HG02588 (cell line): ENCODE measurements around the gene ANKRD13B.
"Not testable (repeated sequence)": the region's sequence is repeated elsewhere in the genome, so short reads cannot be mapped to it uniquely, and the experiment has no call there.

ENCODE experiments used
- ATAC-seq: cut with Tn5 transposase; IDR thresholded peaks from one replicate; pipeline ENCODE4 v1.9.1; 2021; ENCODE audit warnings: mild to moderate bottlenecking, moderate library complexity; ENCODE audit not compliant: unreplicated experiment

ANKRD13B gene

GRCh38 chr17:29640413-29640812 is 47.5 kb downstream of the ANKRD13B start:
- no peak for ATAC-seq

DNA sequence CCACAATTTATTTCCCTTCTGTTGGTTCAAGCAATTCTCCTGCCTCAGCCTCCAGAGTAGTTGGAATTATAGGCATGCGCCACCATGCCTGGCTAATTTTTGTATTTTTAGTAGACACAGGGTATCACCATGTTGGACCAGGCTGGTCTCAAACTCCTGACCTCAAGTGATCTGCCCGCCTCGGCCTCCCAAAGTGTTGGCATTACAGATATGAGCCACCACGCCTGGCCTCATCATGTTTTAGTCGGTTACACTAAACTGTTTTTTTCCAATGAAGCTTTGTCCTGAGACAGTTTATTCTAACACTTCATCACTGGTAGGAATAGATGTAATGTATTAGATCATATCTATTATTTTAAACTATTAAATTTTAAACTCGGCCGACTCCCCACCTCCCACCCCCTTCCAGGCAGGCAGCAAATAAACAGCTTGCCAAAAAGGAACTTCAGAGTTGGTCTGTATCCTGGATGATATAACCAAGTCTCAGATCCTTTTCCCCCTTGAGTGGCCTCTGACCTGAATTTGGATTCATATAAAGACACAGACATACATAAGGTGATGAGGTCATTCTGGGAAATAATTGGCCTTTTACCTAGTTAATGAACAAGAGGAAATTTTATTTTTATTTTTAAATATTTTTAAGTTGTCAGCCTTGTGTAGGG is 48.2 kb downstream of the ANKRD13B start:
- no peak for ATAC-seq

DNA sequence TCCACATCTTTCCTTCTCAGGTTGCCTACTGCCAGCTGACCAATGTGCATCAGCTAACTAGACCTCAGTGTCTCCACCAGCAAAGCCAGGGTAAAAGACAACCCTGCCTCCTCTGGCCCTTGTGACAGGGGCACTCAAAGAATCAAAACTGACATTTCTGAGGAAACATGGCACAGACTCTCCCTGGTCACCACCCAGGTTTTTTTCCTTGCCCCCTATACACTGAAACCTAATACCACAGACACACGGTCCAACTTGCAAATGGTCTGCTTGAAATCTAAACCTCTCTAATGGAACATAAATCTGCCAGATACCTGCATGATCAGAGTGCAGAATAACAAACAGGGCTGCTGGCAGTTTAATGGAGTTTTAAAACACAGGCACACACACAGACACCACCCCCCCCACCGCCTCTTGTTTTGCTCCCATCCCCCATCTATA is 49.3 kb downstream of the ANKRD13B start:
- no peak for ATAC-seq

DNA sequence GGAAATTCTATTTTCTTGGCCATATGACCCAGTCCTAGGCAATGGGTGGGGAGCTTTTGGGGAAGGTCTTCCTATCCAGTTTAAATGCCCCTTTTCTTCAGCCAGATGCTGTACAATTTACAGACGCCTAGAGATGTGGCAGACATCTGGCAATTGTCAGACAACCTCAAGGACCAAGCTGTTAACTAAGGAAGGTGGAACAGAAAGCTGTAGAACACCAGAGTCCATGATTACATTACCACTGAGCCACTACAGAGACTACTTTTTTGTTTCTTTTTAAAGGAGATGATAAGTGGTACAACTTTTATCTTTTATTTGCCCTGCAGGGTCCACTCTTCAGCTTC is 50.9 kb downstream of the ANKRD13B start:
- ATAC-seq: no peak

DNA sequence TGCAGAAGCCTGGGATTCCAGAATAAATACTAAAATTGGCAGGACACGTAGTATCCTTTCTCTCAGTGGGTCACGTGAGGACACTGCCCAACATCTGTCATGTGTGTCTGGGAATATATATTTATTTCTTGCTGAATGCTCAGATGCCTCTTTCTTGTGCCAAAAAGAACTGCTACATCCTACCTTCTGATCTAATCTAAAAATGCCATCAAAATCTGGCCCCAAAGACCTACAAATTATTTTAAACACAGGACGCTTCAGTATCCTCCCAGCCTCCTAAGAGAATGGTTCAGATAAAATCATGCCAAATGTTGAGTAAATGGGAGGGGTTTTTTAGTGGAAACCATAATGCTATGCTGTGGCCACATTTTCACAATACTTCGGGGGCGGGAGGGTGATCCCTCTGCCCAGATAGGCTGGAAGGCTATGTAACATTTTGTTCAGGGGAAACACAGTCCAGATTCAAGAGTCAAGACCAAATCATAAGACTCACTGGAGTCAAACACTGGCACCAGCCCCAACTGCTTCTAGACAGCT is 52.7 kb downstream of the ANKRD13B start:
- no peak for ATAC-seq

DNA sequence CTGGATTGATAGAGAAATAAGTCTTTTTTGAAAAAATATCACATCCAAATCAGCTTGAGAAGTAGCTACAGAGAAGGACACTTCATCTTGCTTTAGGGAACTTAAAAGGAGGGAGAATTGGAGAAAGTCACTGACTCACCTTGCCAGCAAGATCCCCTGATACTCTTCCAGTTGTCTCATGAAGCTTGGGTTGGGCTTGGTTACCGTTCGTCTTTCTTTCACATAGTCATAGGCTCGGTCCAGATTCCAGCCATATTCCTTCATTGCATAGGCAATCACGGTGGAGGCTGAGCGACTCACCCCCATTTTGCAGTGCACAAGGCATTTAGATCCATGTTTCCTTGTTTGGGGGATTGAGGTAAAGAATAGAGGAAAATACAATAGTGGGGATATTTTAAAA is 55.1 kb downstream of the ANKRD13B start:
- ATAC-seq: no peak

GRCh38 chr17:29649359-29649758 is 56.4 kb downstream of the ANKRD13B start:
- ATAC-seq: no peak

- no peak for ATAC-seq
Measured at GRCh38 chr17:29650396-29650795, 57.5 kb downstream of the ANKRD13B start.

DNA sequence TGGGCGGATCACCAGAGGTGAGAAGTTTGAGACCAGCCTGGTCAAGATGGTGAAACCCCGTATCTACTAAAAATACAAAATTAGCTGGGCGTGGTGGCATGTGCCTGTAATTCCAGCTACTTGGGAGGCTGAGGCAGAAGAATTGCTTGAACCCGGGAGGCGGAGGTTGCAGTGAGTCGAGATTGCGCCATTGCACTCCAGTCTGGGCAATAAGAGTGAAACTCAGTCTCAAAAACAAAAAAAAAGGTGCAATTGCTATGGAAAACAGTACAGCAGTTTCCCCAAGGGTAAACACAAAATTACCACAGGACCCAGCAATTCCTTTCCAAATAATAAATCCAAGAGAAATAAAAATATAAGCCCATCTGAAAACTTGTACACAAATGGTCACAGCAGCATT is 59.0 kb downstream of the ANKRD13B start:
- ATAC-seq: not testable (repeated sequence)

DNA sequence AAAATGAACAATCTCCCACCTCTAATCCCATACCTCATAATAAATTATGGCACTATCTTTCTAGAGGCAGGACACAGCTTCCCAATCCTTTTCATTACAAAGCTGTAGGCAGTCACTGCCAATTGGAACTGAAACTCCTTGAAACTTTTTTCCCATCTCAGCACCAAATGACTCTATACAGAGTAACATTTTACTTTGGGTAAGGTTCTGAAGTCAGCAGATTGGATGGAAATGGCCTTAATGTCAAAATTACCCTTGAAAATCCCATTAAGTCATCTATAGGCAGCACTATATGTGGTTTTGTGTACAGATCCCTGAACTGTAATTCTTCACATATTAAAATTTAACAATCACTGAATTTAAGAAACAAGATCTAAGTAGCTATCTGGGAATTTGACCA is 60.0 kb downstream of the ANKRD13B start:
- no peak for ATAC-seq

DNA sequence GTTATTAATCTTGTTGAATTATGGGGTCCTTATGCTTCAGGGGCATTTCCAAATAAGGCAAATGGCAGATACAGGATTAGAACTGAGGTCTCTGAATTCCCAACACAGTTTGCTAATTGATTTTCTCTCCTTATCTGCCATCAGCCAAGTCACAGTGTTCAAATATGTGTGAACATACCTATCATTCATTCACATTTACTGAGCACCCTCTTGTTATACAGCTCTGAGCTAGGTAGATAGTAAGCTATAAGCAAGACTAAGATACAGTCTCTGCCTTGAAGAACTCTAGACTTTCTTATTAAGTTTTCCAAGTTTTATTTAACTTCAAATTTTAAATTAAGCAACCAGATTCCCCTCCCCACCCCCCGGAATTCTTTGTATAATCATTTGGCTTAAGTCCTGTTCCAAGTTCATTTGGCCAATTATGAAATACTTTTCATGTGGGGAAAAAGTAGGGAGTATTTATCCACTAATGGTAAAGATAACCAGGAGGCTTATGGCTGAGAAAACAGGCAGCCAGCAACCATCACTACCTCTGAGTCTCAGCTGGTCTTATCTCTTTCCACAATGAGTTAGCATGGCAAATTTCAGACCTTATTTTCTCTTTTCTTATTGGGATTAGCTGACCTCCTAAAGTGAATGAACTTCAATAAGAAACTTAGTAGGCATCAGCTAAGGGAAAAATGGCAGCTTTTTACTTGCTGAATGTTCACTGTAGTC is 61.2 kb downstream of the ANKRD13B start:
- ATAC-seq: no peak

DNA sequence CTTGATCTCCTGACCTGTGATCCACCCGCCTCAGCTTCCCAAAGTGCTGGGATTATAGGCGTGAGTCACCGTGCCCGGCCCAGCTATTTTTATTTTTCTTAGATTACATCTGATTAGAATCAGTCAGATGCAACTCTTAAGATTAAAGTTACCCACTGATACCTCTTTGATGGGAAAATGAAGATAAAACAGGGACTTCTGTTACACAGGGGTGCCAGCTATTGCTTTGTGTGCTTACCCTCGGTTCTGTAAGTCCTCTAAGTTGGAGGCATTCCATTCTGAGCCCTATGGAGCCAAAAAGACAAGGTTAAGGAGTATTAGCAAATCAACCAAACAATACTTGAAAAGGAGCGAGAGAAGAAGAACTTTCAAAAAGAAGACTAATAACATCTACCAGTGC is 62.4 kb downstream of the ANKRD13B start:
- ATAC-seq: no peak

GRCh38 chr17:29659155-29659554 is 66.2 kb downstream of the ANKRD13B start:
- no peak for ATAC-seq

- no peak for ATAC-seq
Measured at GRCh38 chr17:29661213-29661612, 68.3 kb downstream of the ANKRD13B start.

- no peak for ATAC-seq
Measured at GRCh38 chr17:29663155-29663554, 70.2 kb downstream of the ANKRD13B start.
